IPS-20b (cell line): ENCODE data around the gene COPZ2.

Experiments used
- H3K27ac ChIP-seq: one replicate; pipeline ENCODE4 v1.5.1; 2013; ENCODE audit warnings: low read length
- H3K27me3 ChIP-seq: 2 replicates; pipeline ENCODE4 v1.6.1; 2013; ENCODE audit warnings: mild to moderate bottlenecking, low read length, inconsistent platforms; ENCODE audit not compliant: insufficient read depth
- H3K36me3 ChIP-seq: 2 replicates; pipeline ENCODE4 v1.6.1; 2013; ENCODE audit warnings: low read depth, mild to moderate bottlenecking, inconsistent platforms, low read length, moderate library complexity; ENCODE audit not compliant: insufficient read depth
- H3K4me1 ChIP-seq: 2 replicates; pipeline ENCODE4 v1.6.1; 2013; ENCODE audit warnings: mild to moderate bottlenecking, control low read depth, inconsistent platforms, low read length, moderate library complexity; ENCODE audit not compliant: insufficient read depth
- H3K4me3 ChIP-seq: 2 replicates; pipeline ENCODE4 v1.5.1; 2013; ENCODE audit warnings: mild to moderate bottlenecking, low read length, inconsistent platforms
- H3K9ac ChIP-seq: 2 replicates; pipeline ENCODE4 v1.6.1; 2013; ENCODE audit warnings: low read depth, mild to moderate bottlenecking, inconsistent platforms, low read length, moderate library complexity
- H3K9me3 ChIP-seq: 2 replicates; pipeline ENCODE4 v1.6.1; 2013; ENCODE audit warnings: mild to moderate bottlenecking, low read depth, low read length, inconsistent platforms; ENCODE audit not compliant: insufficient read depth

COPZ2 gene

DNA sequence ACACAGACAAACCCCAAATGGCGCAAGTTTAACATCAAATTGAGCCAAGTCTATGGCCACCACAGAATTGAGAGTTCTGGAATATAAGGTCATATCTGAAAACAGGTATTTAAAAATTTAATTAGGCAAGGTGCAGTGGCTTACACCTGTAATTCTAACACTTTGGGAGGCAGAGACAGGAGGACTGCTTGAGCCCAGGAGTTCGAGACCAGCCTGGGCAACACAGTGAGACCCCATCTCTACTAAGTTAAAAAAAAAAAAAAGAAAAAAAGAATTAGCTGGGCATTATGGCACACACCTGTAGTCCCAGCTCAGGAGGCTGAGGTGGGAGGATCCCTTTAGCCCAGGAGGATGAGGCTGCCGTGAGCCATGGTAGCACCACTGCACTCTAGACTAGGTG is 29.6 kb upstream of the COPZ2 start:
- no peaks in the 10 kb centered on the region for H3K27me3 ChIP-seq
- no peak overlapping the region for H3K27ac ChIP-seq
- H3K36me3 ChIP-seq = peaks cover 89% of the 10 kb centered on the region

DNA sequence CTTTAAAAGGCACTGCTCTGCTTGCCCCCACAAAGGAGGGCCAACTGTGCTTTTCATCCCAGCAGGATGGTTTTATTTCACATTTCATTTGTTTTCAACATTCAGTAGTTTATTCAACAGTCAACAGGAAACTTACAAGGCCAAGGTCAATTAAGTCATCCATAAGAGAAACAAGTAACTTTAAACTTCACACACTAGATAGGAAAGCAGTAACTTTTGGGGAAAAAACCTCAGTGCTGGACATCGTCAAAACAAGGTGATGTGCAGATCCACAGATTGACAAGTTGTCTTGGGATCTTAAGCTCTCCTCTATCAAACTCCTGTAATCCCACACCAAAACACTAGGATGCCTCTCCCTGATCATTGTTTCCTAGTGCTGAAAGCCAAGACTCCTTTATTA is 29.1 kb upstream of the COPZ2 start:
- no peaks in the 10 kb centered on the region for H3K9me3 ChIP-seq
- peaks cover 89% of the 10 kb centered on the region for H3K36me3 ChIP-seq
- no peak overlapping the region for H3K9ac ChIP-seq
- H3K4me3 ChIP-seq = no peak overlapping the region
- H3K27ac ChIP-seq = no peak overlapping the region
- peaks cover 13% of the 10 kb centered on the region; the same call in 1 of the 2 replicates for H3K4me1 ChIP-seq
- H3K27me3 ChIP-seq = no peaks in the 10 kb centered on the region

More for the DNA sequence above, 29.6 kb upstream of the COPZ2 start:
- Histone ChIP-seq H3K9ac (no peak overlapping the region), H3K4me1 (peaks cover 13% of the 10 kb centered on the region; the same call in 1 of the 2 replicates), H3K9me3 (no peaks in the 10 kb centered on the region), H3K4me3 (no peak overlapping the region)

DNA sequence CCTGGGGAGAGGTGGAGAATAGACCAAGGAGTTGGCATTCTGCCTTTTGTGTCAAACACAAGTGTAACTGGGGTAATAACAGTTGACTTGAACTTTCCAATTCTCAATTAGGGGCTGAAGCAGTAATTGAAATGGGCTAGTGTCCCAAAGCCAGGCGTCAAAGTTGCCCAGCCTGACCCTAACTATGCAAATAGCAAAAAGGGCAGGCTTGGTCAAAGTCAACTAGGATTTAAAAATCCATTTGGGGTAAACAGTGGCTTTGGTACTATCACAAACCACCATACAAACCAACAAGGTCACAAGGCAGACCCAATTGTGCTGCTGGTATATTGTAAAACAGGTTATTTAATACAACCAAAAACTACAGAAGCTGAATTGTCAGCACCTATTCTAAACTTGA is 28.6 kb upstream of the COPZ2 start:
- no peak overlapping the region for H3K27ac ChIP-seq
- H3K27me3 ChIP-seq = no peaks in the 10 kb centered on the region
- H3K9ac ChIP-seq = no peak overlapping the region
- peaks cover 13% of the 10 kb centered on the region; the same call in 1 of the 2 replicates for H3K4me1 ChIP-seq
- H3K9me3 ChIP-seq = no peaks in the 10 kb centered on the region
- peaks cover 89% of the 10 kb centered on the region for H3K36me3 ChIP-seq
- no peak overlapping the region for H3K4me3 ChIP-seq

DNA sequence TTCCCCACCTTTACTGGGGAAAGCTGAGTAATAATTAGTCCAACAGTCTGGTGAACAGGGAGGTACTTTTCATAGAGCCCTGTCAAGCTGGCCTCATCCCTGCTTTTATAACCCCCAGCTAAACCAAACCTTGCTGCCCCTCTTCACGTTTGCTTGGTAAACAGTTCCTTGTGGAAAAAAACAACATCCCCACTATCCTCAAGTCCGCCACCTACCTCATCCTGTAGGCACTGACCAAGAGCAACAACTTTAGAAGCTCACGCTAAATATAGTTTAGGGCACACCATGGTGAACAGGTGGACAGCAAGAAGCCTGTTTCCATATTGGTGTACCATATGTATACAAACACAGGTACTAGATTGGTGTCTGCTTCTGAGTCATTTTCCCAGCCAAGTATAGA is 27.0 kb upstream of the COPZ2 start:
- Histone ChIP-seq H3K36me3 (peaks cover 86% of the 10 kb centered on the region), H3K27ac (no peak overlapping the region), H3K27me3 (no peaks in the 10 kb centered on the region), H3K4me3 (no peak overlapping the region), H3K4me1 (peaks cover 13% of the 10 kb centered on the region; the same call in 1 of the 2 replicates), H3K9me3 (no peaks in the 10 kb centered on the region), H3K9ac (no peak overlapping the region)

DNA sequence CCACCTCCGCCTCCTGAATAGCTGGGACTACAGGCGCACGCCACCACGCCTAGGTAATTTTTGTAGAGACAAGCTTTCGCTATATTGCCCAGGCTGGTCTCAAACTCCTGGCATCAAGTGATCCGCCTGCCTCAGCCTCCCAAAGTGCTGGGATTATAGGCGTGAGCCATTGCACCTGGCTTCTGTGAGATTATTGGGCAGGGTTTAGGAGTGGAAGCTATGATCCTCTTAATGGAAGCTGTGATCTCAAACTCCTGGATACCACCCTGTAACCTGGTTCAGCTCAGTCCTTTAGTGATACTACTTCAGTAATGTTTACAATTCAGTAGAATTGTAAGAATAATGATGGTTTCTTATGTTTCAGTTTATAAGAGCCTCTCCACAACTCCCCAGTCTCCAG is 24.7 kb upstream of the COPZ2 start:
- Histone ChIP-seq H3K4me3 (no peak overlapping the region), H3K4me1 (peaks cover 14% of the 10 kb centered on the region; the same call in 1 of the 2 replicates), H3K27me3 (no peaks in the 10 kb centered on the region), H3K36me3 (peaks cover 92% of the 10 kb centered on the region), H3K27ac (no peak overlapping the region), H3K9me3 (no peaks in the 10 kb centered on the region), H3K9ac (no peak overlapping the region)

DNA sequence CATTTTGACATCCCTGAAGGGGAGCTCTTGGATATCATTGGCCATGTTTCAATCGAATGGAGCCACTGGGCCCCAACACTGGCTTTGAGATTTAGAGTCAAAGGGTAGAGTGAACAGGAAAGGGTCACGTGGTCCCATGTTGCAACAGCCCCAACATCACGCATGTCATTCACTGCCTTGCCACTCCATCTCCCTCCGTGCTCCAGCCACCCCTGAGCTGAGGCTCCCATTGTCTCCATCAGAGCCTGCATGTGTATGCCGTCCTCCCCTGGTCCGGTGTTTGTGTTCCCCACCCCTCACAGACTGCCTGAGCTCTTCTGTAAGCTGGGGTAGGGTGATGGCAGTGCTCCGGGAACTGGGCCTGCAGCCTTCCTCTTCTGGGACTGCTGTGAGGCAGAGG is 22.7 kb upstream of the COPZ2 start:
- Histone ChIP-seq H3K36me3 (peaks cover 87% of the 10 kb centered on the region), H3K9ac (no peak overlapping the region), H3K27ac (no peak overlapping the region)

DNA sequence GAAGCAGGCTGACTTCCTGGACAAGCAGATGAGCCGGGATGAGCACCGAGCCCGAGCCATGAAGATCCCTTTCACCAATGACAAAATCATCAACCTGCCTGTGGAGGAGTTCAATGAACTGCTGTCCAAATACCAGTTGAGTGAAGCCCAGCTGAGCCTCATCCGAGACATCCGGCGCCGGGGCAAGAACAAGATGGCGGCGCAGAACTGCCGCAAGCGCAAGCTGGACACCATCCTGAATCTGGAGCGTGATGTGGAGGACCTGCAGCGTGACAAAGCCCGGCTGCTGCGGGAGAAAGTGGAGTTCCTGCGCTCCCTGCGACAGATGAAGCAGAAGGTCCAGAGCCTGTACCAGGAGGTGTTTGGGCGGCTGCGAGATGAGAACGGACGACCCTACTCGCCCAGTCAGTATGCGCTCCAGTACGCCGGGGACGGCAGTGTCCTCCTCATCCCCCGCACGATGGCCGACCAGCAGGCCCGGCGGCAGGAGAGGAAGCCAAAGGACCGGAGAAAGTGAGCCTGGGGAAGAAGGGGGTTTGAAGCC is 21.6 kb upstream of the COPZ2 start:
- no peak overlapping the region for H3K4me3 ChIP-seq
- no peak overlapping the region for H3K27ac ChIP-seq
- peaks cover 76% of the 10 kb centered on the region for H3K36me3 ChIP-seq
- H3K9me3 ChIP-seq = no peaks in the 10 kb centered on the region
- no peaks in the 10 kb centered on the region for H3K27me3 ChIP-seq
- H3K9ac ChIP-seq = no peak overlapping the region
- peaks cover 18% of the 10 kb centered on the region for H3K4me1 ChIP-seq

More for the DNA sequence above, 22.7 kb upstream of the COPZ2 start:
- Histone ChIP-seq H3K9me3 (no peaks in the 10 kb centered on the region), H3K27me3 (no peaks in the 10 kb centered on the region), H3K4me1 (peaks cover 17% of the 10 kb centered on the region), H3K4me3 (no peak overlapping the region)

DNA sequence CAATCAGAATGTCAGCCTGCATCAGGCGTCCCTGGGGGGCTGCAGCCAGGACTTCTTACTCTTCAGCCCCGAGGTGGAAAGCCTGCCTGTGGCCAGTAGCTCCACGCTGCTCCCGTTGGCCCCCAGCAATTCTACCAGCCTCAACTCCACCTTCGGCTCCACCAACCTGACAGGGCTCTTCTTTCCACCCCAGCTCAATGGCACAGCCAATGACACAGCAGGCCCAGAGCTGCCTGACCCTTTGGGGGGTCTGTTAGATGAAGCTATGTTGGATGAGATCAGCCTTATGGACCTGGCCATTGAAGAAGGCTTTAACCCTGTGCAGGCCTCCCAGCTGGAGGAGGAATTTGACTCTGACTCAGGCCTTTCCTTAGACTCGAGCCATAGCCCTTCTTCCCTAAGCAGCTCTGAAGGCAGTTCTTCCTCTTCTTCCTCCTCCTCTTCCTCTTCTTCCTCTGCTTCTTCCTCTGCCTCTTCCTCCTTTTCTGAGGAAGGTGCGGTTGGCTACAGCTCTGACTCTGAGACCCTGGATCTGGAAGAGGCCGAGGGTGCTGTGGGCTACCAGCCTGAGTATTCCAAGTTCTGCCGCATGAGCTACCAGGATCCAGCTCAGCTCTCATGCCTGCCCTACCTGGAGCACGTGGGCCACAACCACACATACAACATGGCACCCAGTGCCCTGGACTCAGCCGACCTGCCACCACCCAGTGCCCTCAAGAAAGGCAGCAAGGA is 21.0 kb upstream of the COPZ2 start:
- H3K9ac ChIP-seq = no peak overlapping the region
- H3K27ac ChIP-seq = no peak overlapping the region
- H3K36me3 ChIP-seq = peaks cover 72% of the 10 kb centered on the region
- no peaks in the 10 kb centered on the region for H3K9me3 ChIP-seq
- no peaks in the 10 kb centered on the region for H3K27me3 ChIP-seq
- H3K4me3 ChIP-seq = no peak overlapping the region
- H3K4me1 ChIP-seq = peaks cover 23% of the 10 kb centered on the region

DNA sequence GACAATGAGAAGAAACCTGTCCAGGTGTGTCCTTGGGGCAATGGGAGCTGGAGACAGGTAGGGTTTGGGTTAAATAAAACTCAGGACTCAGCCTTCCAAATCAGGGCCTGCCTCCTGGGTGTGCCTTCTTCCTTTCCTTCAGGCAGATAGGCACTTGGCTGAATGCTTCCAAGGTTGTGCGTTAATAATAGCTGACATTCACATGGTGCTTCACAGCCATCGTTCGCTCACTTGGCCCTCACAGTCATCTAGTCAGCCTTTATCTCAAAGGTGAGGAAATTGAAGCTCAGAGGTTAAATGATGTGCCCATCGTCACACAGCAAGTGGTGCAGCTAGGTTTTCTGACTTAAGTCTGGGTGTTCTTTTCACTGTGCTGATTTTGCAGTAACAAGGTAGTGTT is 20.0 kb upstream of the COPZ2 start:
- Histone ChIP-seq H3K27ac (peak overlapping the region; percentile 95), H3K36me3 (peaks cover 69% of the 10 kb centered on the region), H3K9ac (0 out of 2 replicates have a peak overlapping the region, but pooled peaks have one; percentile 97), H3K27me3 (no peaks in the 10 kb centered on the region), H3K4me1 (peaks cover 33% of the 10 kb centered on the region), H3K9me3 (no peaks in the 10 kb centered on the region), H3K4me3 (no peak overlapping the region)

DNA sequence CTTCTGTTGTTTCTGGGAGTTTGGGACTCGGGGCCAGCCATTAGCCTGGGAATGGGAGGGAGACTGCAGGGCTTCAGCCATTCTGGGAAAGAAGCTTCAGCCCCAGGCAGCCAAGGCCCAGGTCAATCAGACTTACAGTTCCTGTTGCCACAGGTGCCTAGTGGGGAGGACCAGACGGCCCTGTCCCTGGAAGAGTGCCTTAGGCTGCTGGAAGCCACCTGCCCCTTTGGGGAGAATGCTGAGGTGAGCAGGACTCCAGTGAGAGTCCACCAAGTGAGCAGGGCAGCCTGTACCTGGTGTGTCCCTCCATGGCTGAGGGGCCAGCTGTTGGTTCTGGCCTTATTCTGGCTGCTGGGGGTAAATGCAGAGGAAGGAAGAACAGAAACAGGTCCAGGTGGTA is 19.3 kb upstream of the COPZ2 start:
- peaks cover 40% of the 10 kb centered on the region for H3K4me1 ChIP-seq
- peak overlapping the region; percentile 82; the same call in 1 of the 2 replicates for H3K4me3 ChIP-seq
- H3K9ac ChIP-seq = peak overlapping the region; percentile 97; the same call in 1 of the 2 replicates
- H3K27me3 ChIP-seq = no peaks in the 10 kb centered on the region
- peak overlapping the region; percentile 95 for H3K27ac ChIP-seq
- peaks cover 69% of the 10 kb centered on the region for H3K36me3 ChIP-seq
- no peaks in the 10 kb centered on the region for H3K9me3 ChIP-seq

DNA sequence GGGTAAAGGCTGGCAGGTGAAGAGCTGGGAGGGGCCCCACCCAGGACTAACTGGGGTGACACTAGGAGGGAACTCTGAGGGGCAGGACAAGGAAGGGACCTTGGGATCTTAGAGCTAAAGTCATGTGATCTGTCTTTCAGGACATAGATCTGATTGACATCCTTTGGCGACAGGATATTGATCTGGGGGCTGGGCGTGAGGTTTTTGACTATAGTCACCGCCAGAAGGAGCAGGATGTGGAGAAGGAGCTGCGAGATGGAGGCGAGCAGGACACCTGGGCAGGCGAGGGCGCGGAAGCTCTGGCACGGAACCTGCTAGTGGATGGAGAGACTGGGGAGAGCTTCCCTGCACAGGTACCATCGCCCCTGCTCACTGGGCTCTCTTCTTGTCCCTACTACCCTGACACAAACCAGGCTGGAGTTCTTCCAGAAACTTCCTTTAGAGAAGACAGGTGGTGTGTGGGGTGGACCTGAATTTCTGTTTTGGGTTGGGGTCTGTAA is 18.7 kb upstream of the COPZ2 start:
- Histone ChIP-seq H3K27me3 (no peaks in the 10 kb centered on the region), H3K9ac (peak overlapping the region; percentile 97), H3K36me3 (peaks cover 69% of the 10 kb centered on the region), H3K9me3 (no peaks in the 10 kb centered on the region), H3K4me3 (peak overlapping the region; percentile 82), H3K27ac (peak overlapping the region; percentile 95), H3K4me1 (peaks cover 45% of the 10 kb centered on the region)
